GM18499 (cell line): Measurements from ENCODE around the gene PPP6R2.
"Not testable (repeated sequence)": the region's sequence is repeated elsewhere in the genome, so short reads cannot be mapped to it uniquely, and the experiment has no call there.

Source experiments
- ATAC-seq: cut with Tn5 transposase; IDR thresholded peaks from one replicate; pipeline ENCODE4 v1.9.1; 2021; ENCODE audit warnings: moderate number of reproducible peaks; ENCODE audit not compliant: insufficient read depth, unreplicated experiment

Gene PPP6R2

GRCh38 chr22:50315289-50316113, 27.6 kb upstream of the PPP6R2 start:
- ATAC-seq: no peak

- no peak for ATAC-seq
These were observed 26.7 kb upstream of the PPP6R2 start for GRCh38 chr22:50316114-50317065.

- no peak for ATAC-seq
These were observed 25.9 kb upstream of the PPP6R2 start for GRCh38 chr22:50317178-50317577.

DNA sequence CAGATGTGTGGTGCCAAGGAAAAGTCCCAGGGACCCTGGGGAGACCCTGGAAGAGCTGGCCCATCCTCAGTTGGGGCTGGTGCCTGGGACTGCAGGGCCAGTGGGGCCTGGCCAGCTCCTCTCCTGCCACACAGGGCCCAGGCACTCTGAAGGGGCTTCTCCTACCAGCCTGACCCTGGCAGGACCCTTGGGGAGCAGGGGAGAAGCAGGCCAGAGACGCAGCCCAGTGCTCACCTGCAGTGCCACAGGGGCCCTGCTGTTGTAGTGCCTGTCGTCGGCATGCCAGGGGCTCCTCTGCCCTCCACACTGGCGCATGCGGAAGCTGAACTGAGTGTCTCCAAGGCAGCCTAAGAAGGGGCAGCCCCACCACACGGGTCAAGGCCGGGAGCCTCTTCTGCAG, 25.5 kb upstream of the PPP6R2 start:
- no peak for ATAC-seq

DNA sequence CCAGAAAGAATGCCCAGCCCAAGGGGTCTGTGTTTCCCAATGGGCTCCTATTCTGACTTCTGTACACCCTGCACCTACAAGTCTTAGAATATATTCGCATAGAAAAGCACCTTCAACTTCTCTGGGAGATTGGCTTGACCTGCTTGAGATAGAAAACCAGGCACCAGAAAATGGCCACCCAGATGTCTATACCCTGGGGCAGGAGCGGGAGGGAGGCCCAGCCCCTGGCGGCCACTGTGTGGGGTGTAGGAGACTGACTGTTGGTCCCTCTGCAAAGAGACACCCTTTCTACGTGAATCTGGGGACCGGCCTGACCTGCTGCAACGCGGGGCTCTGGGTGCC, 24.8 kb upstream of the PPP6R2 start:
- no peak for ATAC-seq

- ATAC-seq: no peak
These were observed 24.3 kb upstream of the PPP6R2 start for GRCh38 chr22:50318698-50319411.

GRCh38 chr22:50319503-50319951, 23.6 kb upstream of the PPP6R2 start:
- no peak for ATAC-seq

DNA sequence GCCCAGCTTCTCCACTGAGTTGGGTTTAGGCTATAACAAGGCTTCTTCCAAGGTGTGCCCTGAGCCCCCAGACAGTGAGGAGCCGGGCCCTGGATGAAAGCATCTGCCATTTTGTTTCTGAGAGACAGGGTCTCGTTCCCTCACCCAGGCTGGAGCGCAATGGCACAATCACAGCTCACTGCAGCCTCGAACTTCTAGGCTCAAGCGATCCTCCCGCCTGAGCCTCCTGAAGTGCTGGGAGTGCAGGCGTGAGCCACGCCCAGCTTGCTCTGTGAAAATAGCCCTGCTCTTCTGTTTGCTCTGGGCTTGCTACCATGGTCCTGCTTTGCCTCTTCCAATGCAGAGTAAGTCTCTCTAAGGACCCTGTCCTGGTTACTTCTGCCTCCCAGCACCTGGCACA, 23.0 kb upstream of the PPP6R2 start:
- no peak for ATAC-seq

- no peak for ATAC-seq
These were observed 22.3 kb upstream of the PPP6R2 start for GRCh38 chr22:50320671-50321325.

DNA sequence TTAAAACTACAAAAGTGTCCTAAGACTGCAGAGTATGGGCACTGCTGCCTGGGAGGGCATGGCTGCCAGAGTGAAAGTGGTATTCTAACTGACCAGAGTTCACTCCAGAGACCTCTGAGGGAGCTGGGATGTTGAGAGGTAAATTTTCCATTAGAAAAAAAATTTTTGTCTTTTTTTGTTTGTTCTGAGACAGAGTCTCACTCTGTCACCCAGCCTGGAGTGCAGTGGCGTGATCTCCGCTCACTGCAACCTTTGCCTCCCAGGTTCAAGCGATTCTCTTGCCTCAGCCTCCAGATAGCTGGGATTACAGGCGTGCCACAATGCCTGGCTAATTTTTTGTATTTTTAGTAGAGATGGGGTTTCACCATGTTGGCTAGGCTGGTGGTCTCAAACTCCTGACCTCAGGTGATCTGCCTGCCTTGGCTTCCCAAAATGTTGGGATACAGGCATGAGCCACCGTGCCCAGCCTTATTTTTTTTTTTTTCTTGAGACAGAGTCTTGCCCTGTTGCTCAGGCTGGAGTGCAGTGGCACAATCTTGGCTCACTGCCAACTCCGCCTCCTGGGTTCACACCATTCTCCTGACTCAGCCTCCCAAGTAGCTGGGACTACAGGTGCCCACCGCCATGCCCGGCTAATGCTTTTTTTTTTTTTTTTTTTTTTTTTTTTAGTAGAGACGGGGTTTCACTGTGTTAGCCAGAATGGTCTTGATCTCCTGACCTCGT, 20.6 kb upstream of the PPP6R2 start:
- not testable (repeated sequence) for ATAC-seq

GRCh38 chr22:50323900-50324299, 19.2 kb upstream of the PPP6R2 start:
- no peak for ATAC-seq

DNA sequence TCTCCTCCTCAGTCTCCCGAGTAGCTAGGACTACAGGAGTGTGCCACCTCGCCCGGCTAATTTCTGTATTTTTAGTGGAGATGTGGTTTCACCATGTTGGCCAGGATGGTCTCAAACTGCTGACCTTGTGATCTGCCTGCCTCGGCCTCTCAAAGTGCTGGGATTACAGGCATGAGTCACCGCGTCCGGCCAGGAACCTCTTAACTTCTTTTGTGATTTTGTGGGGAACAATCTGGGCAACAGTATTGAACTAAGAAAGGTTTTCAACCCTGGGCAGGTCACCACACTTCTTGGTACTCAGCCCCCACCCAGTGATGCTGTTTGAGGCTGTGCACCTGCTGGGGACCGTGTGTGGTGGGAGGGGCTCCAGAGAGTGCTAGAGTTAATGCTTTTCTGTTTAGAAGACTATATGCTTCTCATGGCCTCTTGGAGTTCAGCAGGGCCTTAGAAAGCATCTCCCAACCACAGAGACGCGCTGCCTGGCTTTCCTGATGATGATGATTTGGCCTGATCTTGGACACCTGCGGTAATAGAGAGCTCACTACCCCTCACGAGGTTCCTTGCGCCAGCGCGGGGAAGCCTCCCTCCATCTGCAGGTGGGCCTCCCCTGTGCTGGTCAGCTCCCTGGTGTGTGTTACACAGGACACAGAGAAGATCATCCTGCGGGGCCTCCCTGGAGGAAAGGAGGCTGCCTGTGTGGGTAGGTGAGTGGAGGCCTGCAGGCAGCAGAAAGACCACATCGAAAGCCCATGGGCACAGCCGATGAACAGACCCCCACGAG, 17.5 kb upstream of the PPP6R2 start:
- ATAC-seq: no peak

- no peak for ATAC-seq
These were observed 16.7 kb upstream of the PPP6R2 start for GRCh38 chr22:50326225-50326955.

GRCh38 chr22:50326956-50327710, 16.0 kb upstream of the PPP6R2 start, which contains the start of gene DENND6B:
Gene DENND6B (minus strand): TSS chr22:50327012. CDS start chr22:50326988, 24 bp downstream.
- no peak for ATAC-seq

DNA sequence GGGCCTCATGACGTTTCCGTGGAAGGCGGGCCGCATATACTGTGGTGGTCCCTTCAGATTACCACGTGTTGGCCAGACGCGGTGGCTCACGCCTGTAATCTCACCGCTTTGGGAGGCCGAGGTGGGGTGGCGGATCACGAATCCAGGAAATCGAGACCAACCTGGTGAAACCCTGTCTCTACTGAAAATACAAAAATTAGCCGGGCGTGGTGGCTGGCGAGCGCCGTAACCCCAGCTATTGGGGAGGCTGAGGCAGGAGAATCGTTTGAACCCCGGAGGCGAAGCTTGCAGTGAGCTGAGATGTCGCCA, 15.5 kb upstream of the PPP6R2 start:
- ATAC-seq: no peak

DNA sequence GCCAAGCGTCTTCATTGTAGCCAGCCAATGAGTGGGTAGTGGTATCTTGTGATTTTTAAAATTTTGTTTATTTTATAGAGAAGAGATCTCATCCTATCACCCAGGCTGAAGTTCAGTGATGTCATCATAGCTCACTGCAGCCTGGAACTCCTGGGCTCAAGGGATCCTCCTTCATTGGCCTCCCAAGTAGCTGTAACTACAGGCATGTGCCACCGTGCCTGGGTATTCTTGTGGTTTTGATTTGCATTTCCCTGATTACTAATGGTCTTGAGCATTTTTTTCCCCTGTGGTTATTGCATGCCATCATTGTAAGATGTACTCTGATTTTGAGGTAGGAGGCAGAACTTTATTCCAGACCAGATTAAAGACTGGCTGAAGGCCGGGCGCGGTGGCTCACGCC, 13.9 kb upstream of the PPP6R2 start:
- no peak for ATAC-seq

DNA sequence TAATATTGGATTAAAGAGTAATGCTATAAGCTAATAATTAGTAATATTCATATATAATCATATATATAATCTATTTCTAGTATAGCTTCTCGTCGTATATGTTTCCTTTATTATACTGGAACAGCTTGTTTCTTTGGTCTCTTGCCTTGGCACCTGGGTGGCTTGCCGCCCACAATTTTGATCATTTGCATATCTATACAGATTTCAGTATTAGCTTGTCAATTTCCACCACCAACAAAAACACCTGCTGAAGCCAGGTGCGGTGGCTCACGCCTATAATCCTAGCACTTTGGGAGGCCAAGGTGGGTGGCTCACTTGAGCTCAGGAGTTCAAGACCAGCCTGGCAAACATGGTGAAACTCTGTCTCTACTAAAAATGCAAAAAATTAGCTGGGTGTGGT, 8.7 kb upstream of the PPP6R2 start:
- not testable (repeated sequence) for ATAC-seq
